ENCODE results near the gene RITA1. TPM values are rescaled to one million over a fixed set of nuclear protein-coding genes. Genes with fewer than 3 reads are reported as not detected.

Gene RITA1
- total RNA-seq: 48.4 TPM

GRCh38 chr12:113185180-113186032 lies at the start of gene RITA1, which contains the start of gene DDX54:
Gene RITA1, plus strand, starts transcription at chr12:113185721. Its CDS starts 1,026 bp downstream, at chr12:113186747.
Gene DDX54, minus strand, starts transcription at chr12:113185478. Its CDS starts 27 bp downstream, at chr12:113185451.
- no peaks in the 10 kb centered on the region for H3K9me3 ChIP-seq
- intact Hi-C loops (cut with DNase I): loop anchor here (1.0 to 10.0 kb wide), 6 partner anchors 8 to 779 kb away; partner anchors contain the start of genes PLBD2, RBM19 and SDSL
- no peaks in the 10 kb centered on the region for H3K27me3 ChIP-seq
- H3K36me3 ChIP-seq: peaks cover 7 to 13% of the 10 kb centered on the region in 2 donors
- peak within 1 kb of the TSS; percentile 89 to 96 for H3K27ac ChIP-seq
- H3K4me1 ChIP-seq: peaks cover 11 to 20% of the 10 kb centered on the region in 2 donors
- H3K4me3 ChIP-seq: peak within 1 kb of the TSS; percentile 74 to 84
- TF ChIP-seq CTCF (IDR thresholded peaks at IDR 0.05): no peak
- peak in 1 of 2 donors; percentile 86 for DNase-seq (ENCODE audit: low spot score in 2 of 2)

GRCh38 chr12:113136128-113136989 lies 49.2 kb upstream of the RITA1 start:
- Histone ChIP-seq H3K4me1 (no peaks in the 10 kb centered on the region), H3K9me3 (no peaks in the 10 kb centered on the region), H3K27me3 (no peaks in the 10 kb centered on the region), H3K27ac (no peak overlapping the region), H3K36me3 (no peaks in the 10 kb centered on the region), H3K4me3 (no peak overlapping the region)
- intact Hi-C loops (cut with DNase I): no loop called here
- DNase-seq (ENCODE audit: low spot score in 2 of 2): no peak
- no peak for TF ChIP-seq CTCF (IDR thresholded peaks at IDR 0.05)

- no peaks in the 10 kb centered on the region for H3K27me3 ChIP-seq
- no peaks in the 10 kb centered on the region for H3K4me1 ChIP-seq
- no peaks in the 10 kb centered on the region for H3K9me3 ChIP-seq
- DNase-seq (ENCODE audit: low spot score in 2 of 2): no peak
- TF ChIP-seq CTCF (IDR thresholded peaks at IDR 0.05): no peak
- intact Hi-C loops (cut with DNase I): no loop called here
- H3K27ac ChIP-seq: no peak overlapping the region
- no peak overlapping the region for H3K4me3 ChIP-seq
- H3K36me3 ChIP-seq: no peaks in the 10 kb centered on the region
These were observed 48.5 kb upstream of the RITA1 start for GRCh38 chr12:113136990-113137511.

GRCh38 chr12:113137861-113138783 lies 47.4 kb upstream of the RITA1 start:
- Histone ChIP-seq H3K4me3 (no peak overlapping the region), H3K27me3 (no peaks in the 10 kb centered on the region)
- no peak for TF ChIP-seq CTCF (IDR thresholded peaks at IDR 0.05)

GRCh38 chr12:113138826-113139225 lies 46.7 kb upstream of the RITA1 start:
- Histone ChIP-seq H3K36me3 (no peaks in the 10 kb centered on the region), H3K27me3 (no peaks in the 10 kb centered on the region)
- no peak for DNase-seq (ENCODE audit: low spot score in 2 of 2)

More at GRCh38 chr12:113137861-113138783, 47.4 kb upstream of the RITA1 start:
- no peak for DNase-seq (ENCODE audit: low spot score in 2 of 2)
- Histone ChIP-seq H3K36me3 (no peaks in the 10 kb centered on the region), H3K4me1 (no peaks in the 10 kb centered on the region), H3K27ac (no peak overlapping the region), H3K9me3 (no peaks in the 10 kb centered on the region)
- intact Hi-C loops (cut with DNase I): no loop called here

More at GRCh38 chr12:113138826-113139225, 46.7 kb upstream of the RITA1 start:
- H3K4me3 ChIP-seq: no peak overlapping the region
- intact Hi-C loops (cut with DNase I): no loop called here
- H3K9me3 ChIP-seq: no peaks in the 10 kb centered on the region
- TF ChIP-seq CTCF (IDR thresholded peaks at IDR 0.05): no peak
- H3K27ac ChIP-seq: no peak overlapping the region
- no peaks in the 10 kb centered on the region for H3K4me1 ChIP-seq

All from ascending aorta (tissue), 2 donors.